GM18526 (cell line): ENCODE measurements around the gene DEPP1.

Experiments
- POLR2A ChIP-seq: IDR thresholded peaks from 3 replicates; pipeline ENCODE4 v1.6.1; 2011; ENCODE audit not compliant: insufficient read length; ENCODE audit errors: extremely low read depth

The DEPP1 gene

DNA sequence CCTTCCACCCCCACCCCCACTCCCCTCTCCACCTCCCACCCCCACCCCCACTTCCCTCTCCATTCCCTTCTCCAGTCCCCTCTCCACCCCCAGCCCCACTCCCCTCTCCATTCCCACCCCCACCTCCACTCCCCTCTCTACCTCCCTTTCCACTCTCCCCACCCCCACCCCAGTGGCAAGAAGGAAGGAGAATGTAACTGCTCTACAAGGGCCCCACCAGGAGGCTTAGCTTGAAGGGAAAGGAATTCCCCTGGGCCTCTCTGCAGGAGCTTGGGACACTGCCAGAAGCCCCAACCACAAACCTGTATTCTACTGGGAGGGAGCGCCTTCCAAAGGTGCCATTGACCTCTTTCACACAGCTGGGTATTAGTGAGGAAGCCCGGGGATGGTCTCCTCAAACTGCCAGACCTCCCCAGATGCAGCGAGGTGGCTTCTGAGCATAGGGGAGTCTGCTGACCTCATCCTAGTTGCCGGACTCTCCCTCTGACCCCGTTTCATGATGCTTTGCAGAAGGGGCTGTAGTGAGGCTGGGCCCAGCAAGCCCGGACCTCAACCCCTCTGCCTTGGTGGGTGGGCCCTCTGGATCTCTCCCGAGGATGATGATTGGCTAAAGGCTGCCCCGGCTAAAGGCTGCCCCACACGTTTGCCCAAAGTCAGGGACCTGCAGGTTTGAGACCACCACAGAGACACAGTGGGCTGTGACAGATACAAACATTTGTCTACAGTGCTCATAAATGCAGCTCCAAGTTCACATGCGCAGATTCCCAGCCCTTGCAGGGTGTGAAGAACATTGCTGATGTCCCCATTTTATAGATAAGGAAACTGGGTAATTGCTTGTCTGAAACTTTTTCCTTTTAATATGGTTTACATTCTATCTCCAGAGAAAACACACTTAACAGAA, 2.9 kb downstream of the DEPP1 start:
- TF ChIP-seq POLR2A: no peak

DNA sequence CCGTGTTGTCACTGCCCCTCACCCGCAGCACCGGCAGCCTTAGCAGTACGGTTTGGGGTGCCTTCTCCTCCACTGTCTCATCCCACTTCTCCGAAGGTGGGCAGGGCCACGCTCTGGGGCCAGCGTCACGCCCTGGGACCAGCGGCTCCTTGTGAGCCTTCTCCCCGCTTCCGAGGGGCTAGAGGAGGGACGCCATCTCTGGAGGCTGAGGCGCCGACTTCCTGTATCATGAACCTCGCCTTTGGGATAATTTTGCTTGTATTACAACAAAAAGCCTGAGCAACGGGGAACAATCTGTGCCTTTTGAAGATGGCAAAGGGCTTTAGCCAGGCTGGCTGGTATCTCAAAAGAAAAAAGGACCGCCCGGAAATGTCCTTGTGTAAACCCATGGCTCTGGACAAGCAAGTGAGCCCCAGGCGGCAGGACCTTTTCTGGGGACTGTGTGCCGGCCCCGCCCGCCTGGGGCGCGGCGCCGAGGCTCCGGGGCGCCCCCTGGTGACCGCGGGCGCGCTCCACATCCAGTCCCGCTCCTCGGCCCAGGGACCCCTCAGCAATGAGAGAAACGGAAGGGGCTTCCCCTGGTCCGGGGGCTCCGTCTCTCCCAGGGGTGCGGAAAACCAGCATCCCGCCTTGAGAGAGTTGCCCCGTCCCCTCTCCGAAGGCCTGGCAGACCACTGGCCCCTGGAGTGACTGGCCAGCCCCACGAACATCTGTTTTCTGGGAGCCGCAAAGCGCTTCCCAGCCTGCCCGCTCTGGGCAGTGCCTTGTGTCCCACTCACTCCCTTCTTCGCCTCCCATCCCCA, 3.8 kb downstream of the DEPP1 start:
- peak; percentile 49 for TF ChIP-seq POLR2A

DNA sequence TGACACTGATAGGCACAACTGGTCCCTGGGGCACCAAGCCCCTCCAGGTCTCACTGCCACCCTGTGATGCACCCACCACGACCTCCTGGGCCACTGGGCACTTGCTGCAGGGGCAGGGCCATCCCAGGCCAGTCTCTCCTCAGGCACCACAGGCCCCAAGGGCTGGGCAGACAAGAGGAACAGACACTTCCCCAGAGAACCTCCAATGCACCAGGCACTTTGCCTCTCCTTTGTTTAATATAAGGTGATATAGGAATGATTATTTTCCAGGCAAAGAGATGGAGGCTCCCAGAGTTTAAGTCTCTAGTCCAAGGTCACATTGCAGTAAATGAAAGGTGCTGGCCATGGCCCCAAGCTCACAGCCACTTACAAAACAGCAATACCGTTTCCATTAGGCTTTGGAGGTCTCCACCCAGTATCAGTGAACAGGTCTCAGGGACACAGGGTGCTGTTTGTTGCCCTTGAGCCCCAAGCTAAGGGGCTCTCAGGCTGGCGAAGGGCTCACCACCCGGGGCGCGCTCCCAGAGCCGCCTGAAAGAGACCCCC, 4.5 kb downstream of the DEPP1 start:
- TF ChIP-seq POLR2A: no peak

DNA sequence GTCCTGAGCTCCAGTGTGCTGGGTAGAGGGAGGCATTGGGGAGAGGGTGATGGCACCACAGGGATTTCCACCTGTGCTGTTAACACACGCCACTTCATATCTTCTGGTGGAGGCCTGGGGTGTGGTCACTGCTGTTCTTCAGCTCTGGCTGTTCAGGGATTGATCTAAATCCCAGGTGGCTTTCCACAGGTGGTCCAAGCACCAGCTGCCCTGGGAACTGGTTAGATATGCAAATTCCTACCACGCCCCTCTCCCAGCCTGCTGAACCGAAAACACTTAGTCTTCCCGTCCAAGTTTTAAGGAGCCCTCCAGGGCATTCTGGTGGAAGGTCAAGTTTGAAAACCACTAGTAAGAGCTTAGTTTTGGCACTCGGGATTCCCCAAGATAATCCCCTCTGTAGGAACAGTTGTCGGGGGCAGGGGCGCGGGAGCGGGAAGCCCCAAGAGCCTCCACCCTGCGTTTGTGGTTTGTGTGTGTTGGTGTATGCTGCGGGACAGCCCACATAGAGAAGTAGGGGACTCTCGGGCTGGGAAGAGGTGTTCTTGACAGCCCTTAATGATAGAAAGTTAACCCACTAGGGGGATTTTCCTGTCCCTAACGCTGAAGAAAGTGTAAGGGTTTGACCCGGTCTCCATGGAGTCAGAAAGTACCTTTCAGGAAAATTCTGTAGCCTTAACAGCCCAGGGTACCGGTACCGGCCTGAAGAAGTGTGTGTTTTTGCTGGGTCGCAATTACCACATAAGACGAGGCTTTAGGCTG, 5.1 kb downstream of the DEPP1 start:
- no peak for TF ChIP-seq POLR2A

DNA sequence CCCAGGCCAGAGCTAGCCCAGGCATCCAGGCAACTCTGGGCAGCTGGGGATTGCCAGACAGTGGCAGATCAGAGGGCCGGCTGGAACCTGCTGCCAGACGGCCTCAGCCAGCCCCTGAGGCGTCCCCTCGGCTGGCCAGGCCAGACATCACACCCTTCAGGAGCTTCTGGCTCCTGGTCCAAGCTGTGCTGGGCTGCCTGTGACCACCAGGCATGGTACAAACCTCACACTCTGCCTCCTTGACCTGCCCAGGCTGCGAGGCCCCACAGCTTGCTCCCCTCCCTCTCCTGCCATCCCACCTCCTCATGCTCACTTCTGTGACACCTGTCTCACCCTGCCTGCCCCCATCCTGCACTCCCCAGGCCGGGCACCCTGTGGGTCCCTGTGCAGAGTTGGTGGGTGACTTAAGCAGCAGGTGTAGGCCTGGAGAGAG, 5.7 kb downstream of the DEPP1 start:
- TF ChIP-seq POLR2A: no peak

DNA sequence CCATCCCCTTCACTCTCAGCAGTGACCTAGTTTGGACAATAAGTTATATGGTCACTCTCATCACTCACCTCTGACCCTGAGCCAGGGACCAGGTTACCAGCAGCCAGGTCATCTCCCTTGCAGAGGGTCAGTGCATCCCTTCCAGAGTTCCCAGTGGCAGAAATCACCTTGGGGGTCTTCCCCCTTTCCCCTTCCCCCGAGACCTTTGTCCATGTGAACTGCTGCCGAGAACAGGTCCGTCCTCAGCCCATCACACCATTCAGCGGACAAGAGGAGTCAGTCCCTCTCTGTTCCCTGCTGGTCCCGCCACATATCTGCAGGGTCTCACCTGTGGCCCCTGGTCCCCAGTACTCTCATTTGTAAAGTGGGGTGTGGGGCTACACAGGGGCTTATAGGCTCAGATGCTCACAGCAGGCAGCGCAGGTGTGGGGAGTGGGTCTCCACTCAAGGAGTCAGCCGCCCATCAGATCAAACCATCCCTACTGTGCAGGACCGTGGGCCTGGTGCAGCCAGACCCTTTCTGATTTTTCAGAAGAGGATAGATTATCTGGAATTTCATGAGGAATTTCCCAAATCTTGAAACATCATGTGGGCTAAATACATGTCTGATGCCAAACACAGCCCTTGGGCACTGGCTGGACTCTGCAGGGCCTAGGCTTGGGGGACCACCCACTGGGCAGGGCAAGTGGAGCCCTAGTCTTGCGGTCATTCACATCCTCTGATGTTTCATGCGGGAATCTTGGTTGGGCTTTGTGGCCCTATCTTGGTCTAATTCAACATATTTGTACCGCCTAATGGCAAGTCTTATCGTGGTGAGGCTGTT, 6.5 kb downstream of the DEPP1 start:
- TF ChIP-seq POLR2A: no peak

DNA sequence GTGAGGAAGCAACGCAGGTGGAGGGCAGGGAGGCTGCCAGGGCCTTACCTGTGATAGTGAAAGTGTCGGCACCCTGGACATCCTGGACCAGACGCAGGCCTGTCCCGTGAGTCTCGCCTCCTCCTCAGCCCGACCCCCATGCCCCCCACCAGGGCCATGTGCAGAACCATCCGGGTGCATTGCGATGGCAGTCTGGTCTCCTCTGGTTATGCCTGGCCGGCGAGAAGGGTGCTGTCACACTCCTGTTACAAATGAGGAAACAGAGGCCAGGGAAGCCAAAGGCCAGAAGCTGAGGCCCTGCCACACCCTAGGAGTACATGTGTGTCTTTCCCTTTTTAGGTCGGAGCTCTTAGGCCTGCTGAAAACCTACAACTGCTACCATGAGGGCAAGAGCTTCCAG, 7.2 kb downstream of the DEPP1 start:
- no peak for TF ChIP-seq POLR2A

DNA sequence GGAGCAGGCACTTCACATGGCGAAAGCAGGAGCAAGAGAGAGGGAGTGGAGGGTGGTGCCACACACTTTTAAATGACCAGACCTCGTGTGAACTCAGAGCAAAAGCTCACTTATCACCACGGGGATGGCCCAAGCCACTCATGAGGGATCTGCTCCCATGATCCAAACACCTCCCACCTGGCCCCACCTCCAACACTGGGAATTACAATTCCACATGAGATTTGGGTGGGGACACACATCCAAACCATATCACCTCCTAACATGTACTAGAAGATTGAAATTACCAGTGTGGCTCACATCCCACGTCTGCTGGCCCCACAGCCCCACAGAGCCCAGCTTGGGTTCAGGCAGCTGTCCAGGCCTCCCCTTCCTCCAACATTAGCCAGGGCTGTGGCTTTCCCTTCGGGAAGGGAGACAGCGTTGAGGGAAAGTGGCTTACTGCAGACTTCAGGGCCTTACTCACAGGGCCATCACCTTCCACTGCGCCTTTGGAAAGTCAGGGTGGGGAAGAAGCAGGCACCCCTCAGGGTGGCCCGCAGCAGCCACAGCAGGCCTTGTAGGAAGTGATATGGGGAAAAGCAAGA, 7.7 kb downstream of the DEPP1 start:
- no peak for TF ChIP-seq POLR2A

DNA sequence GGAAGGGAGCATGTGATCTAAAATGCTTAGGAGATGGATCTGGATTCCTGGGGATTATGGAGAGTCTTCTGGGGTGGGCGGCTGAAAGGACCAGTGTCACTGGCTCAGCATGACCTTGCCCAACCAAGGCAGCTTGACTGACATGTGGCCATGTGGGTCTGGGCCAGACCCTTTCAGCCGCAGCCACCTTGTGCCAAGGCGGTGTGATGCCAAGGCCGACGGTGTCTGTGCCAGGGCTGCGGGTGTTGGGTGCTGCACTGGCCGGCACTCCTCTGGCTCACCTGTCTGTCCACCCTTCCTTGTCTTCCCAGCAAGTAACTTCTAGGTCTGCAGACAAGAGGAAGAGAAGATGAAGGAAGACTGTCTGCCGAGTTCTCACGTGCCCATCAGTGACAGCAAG, 8.8 kb downstream of the DEPP1 start:
- no peak for TF ChIP-seq POLR2A

DNA sequence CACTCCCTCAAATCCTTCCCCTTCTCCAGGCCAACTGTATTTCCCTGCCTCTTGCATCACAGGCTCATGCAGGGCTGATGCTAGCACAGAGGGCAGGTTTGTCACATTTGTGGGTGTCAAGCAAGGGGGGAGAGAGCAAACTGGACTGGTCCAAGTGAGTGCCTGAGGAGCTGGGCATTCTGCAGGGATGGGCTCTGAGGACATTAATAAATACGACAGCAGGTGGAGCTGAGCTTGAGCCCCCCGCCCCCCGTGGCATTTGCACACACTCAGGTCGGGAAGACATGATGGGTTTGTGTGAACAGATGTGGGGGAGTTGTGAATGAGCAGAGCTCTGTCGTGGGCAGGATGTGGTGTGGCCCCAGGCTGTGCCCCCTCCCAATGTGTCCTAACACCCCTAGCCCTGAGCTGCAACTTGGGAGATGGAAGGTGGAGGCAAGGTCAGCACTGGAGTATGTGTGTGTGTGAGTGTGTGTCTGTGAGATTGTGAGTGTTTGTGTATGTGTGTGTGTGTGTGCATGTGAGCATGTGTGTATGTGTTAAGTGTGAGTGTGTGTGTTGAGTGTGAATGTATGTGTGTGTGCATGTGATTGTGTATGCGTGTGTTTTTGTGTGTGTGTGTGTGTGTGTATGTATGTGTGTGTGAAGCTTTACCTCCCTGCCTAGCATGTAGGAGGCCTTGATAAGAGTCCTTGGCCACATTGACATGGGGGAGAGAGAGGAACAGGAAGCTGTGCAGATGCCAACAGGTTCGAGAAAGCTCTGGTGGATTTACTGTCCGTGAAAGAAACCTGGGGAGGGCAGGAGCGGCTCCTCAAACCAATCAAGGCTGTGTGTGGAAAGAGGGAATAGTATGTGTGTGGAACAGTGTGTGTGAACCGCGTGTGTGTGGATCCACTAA, 9.9 kb downstream of the DEPP1 start:
- no peak for TF ChIP-seq POLR2A

DNA sequence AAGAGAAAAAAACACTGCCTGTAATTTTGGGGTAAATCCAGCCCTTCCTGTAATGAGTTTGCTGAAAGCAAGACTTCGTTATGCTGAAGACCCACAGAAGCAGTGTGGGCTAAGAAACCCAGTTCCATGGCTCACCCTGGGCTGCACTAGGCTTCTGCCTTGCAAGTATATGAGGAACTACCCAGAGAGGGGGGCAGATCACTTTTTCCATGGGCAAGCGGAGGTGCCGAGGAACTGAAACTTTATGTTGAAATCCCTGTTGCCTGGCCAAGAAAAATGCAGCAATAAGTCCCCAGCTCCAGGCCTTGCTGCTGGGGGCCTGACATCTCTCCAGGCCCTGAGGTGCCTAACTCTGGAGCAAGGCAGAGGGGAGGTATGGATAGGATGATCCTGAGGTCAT, 10.5 kb downstream of the DEPP1 start:
- no peak for TF ChIP-seq POLR2A

DNA sequence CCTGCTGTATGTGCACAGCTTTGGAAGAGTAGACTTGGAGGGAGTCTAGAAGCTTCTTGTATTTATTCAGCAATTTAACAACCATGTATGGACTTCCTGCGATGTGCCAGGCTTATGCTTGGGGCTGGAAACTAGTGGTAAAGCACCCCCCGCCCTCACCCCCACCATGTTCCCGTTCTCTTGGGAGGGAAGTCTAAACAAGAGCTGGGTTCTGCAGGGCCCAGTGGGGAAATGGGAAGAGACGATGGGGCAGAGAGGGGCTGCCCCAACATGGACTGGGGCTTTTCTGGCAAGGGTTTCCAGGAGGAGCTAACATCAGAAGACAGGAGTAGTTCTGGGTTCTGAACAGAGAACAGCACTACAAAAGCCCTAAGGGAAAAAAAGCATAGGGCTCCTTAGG, 11.0 kb downstream of the DEPP1 start:
- TF ChIP-seq POLR2A: no peak
